Measurements from ENCODE around the gene AGXT2. TPM values are rescaled to one million over a fixed set of nuclear protein-coding genes. Genes with fewer than 3 reads are reported as not detected.

Gene AGXT2
- total and polyA plus RNA-seq, 10 of the 15 experiments (the other 5 are each of a cell fraction or from before 2014, with no cell fraction given) = not detected

- Histone ChIP-seq H3K27ac (ENCODE audit: control insufficient read depth, insufficient read depth) (no peak overlapping the region), H2AFZ (ENCODE audit: control insufficient read depth, low read depth, low read length) (no peak overlapping the region), H3K4me1 (ENCODE audit: control insufficient read depth, insufficient read depth, low read length) (no peaks in the 10 kb centered on the region), H3K9me3 (replicated peaks; ENCODE audit: control insufficient read depth, insufficient read depth, low read length) (no peaks in the 10 kb centered on the region), H3K9ac (ENCODE audit: control insufficient read depth, insufficient read depth, low read length) (no peak overlapping the region), H3K79me2 (ENCODE audit: control insufficient read depth, insufficient read depth, low read length) (no peaks in the 10 kb centered on the region), H3K4me3 (no peak overlapping the region), H3K27me3 (replicated peaks in 1 of 2; ENCODE audit: control insufficient read depth in 2 of 2, insufficient read depth in 2 of 2, low read length in 1 of 2) (no peaks in the 10 kb centered on the region), H3K36me3 (ENCODE audit: control insufficient read depth in 2 of 2, insufficient read depth in 2 of 2, low read length in 1 of 2) (no peaks in the 10 kb centered on the region), H3K4me2 (ENCODE audit: control insufficient read depth, insufficient read depth) (no peak overlapping the region), H4K20me1 (ENCODE audit: control insufficient read depth, insufficient read depth) (no peaks in the 10 kb centered on the region)
- ChIA-PET SMC1A (ENCODE audit: uncharacterized antibody, unreplicated experiment) (interaction anchor here (1.1 kb wide), 1 partner anchor 51 kb away, joined by 6 read pairs; no protein-coding TSS in a partner anchor), RAD21 (ENCODE audit: unreplicated experiment) (no interaction called here), CTCF (interaction anchor here (1.0 kb wide), 2 partner anchors 49 to 53 kb away, joined by 3 to 4 read pairs; no protein-coding TSS in a partner anchor), POLR2A (no interaction called here)
- TF ChIP-seq FOXM1 (IDR thresholded peaks at IDR 0.05; ENCODE audit: low read depth, low read length) (no peak), ATF7 (IDR thresholded peaks at IDR 0.05; ENCODE audit: low read depth) (no peak), IRF3 (IDR thresholded peaks at IDR 0.05) (no peak), ZZZ3 (IDR thresholded peaks at IDR 0.05; ENCODE audit: control insufficient read depth, insufficient read length, low read depth) (no peak), POU2F2 (IDR thresholded peaks at IDR 0.05; ENCODE audit: borderline replicate concordance, low read depth, low read length) (no peak), POLR2A (IDR thresholded peaks at IDR 0.05; ENCODE audit: low read depth, low read length) (no peak), HDAC6 (IDR thresholded peaks at IDR 0.05; ENCODE audit: unreplicated experiment) (no peak), YY1 (IDR thresholded peaks at IDR 0.05; ENCODE audit: low read depth, low read length) (no peak), E2F4 (IDR thresholded peaks at IDR 0.05; ENCODE audit: low read depth, low read length) (no peak), REST (IDR thresholded peaks at IDR 0.05; ENCODE audit: low read depth, low read length) (no peak), JUNB (IDR thresholded peaks at IDR 0.05) (no peak)
- TF ChIP-seq, protein P1, sequence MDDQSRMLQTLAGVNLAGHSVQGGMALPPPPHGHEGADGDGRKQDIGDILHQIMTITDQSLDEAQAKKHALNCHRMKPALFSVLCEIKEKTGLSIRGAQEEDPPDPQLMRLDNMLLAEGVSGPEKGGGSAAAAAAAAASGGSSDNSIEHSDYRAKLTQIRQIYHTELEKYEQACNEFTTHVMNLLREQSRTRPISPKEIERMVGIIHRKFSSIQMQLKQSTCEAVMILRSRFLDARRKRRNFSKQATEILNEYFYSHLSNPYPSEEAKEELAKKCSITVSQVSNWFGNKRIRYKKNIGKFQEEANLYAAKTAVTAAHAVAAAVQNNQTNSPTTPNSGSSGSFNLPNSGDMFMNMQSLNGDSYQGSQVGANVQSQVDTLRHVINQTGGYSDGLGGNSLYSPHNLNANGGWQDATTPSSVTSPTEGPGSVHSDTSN (IDR thresholded peaks at IDR 0.05; ENCODE audit: insufficient replicate concordance, low read depth, low read length) = no peak
- in situ Hi-C loops (cut with MboI) (no loop called here), intact Hi-C loops (cut with micrococcal nuclease; ENCODE audit: unreplicated experiment) (loop anchor here (10.0 kb wide), 1 partner anchor 524 kb away; no protein-coding TSS in a partner anchor)
- ATAC-seq = no peak
- FAIRE-seq = no peak
- no TSS peak for BruUV-seq (replicated peaks)
- WGBS (ENCODE audit: insufficient coverage, insufficient replicate concordance, low lambda C conversion rate, missing lambda C conversion rate) = 13% methylated on average over 2 of the region's 2 CpGs
- no peak for DNase-seq (ENCODE audit: low read depth, low spot score)
Observed at GRCh38 chr5:35009019-35009418, 38.7 kb downstream of the AGXT2 start.

Data from GM12878 (cell line).